CD4-positive, alpha-beta T cell treated with Interleukin-6 at 100 ng/mL for 8 hours (primary cell): ENCODE measurements around the gene HBD.
"Not testable (repeated sequence)": the region's sequence is repeated elsewhere in the genome, so short reads cannot be mapped to it uniquely, and the experiment has no call there.

Experiments used
- DNase-seq: peaks from one replicate; pipeline ENCODE4 v3.0.0-alpha.2; 2020; ENCODE audit warnings: mixed read lengths, low spot score

HBD gene

GRCh38 chr11:5234381-5234834 lies at the start of gene HBD:
TSS of gene HBD (minus strand) at chr11:5234483. CDS start at chr11:5234433, 50 bp downstream.
- DNase-seq: no peak

DNA sequence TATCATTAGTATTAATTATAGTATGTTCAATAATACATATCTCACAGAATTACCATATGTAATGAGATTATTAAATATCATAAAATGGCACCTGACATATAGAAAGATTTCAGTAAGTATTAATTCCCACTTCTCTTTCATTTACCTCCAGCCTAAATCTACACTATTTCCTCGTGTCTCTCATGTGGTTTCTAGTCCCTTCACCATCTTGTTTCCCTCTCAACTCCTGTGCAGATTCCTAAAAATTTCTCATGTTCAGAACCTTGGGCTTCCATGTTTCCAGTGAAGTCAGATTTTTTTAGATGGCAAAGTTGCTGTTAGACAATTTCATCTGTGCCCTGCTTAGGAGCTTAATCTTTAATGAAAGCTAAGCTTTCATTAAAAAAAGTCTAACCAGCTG lies 49.6 kb upstream of the HBD start:
- DNase-seq: no peak

- no peak for DNase-seq
These were observed 48.8 kb upstream of the HBD start for GRCh38 chr11:5283086-5283485.

DNA sequence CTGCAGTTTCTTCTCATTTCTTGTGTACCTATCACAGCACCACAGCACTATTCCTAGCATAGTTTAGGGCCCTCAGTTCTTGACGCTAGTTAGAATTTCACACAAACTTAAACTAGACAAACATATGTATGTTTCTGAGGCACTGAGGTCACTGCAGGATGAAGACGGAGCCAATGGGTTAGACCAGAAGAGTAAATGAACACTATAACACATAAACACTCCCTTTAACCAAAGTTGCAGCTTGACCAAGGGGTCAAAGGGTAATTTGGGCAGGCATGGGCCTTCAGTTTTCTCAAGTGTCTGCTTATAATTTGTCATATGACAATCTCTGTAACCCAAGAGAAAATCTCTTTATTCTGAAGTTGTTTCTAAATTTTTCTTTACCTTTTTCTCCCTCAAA lies 48.3 kb upstream of the HBD start:
- DNase-seq: no peak

GRCh38 chr11:5281596-5281995 lies 47.3 kb upstream of the HBD start:
- DNase-seq: no peak

- no peak for DNase-seq
These were observed 46.4 kb upstream of the HBD start for GRCh38 chr11:5280582-5281102.

DNA sequence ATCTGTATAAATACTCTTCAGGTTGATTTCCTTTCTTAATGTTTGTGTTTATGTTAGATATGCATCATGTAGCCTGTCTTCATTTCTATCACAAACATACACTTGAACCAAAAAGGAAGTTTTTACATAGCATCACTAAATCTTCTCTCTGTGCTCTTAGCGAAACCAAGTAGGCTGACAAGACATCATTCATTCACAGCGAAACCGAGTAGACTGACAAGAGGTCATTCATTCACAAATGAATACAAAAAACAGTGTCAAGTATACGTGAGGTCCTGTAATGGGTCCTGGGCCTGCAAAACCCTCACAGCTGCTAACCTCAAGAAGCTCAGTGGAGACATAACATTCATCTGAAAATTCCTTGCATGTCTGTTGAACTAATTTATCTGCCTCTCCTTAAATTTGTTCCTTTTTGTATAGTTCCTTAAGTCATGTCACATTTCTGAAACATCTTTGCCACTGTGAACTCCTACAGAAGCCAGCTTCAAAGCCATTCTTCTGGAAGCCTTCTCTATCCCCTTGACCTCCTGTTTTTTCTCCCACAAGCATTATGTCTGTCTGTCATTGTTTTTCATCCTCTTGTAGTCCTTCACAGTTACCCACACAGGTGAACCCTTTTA lies 45.3 kb upstream of the HBD start:
- no peak for DNase-seq

- no peak for DNase-seq
These were observed 43.6 kb upstream of the HBD start for GRCh38 chr11:5277807-5278382.

- DNase-seq: no peak
These were observed 42.4 kb upstream of the HBD start for GRCh38 chr11:5276697-5277096.

DNA sequence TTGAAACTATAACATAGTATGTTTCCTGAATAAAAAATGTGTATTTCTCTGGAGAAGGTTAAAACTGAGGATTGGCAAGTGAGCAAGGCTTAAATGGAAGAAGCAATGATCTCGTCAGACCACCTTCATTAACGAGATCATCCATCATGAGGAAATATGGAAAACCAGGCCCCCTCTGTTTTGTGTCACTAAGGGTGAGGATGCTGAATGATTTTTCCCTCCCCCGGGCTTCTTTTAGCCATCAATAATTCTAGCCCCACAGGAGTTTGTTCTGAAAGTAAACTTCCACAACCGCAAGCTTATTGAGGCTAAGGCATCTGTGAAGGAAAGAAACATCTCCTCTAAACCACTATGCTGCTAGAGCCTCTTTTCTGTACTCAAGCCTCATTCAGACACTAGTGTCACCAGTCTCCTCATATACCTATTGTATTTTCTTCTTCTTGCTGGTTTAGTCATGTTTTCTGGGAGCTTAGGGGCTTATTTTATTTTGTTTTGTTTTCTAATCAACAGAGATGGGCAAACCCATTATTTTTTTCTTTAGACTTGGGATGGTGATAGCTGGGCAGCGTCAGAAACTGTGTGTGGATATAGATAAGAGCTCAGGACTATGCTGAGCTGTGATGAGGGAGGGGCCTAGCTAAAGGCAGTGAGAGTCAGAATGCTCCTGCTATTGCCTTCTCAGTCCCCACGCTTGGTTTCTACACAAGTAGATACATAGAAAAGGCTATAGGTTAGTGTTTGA lies 41.3 kb upstream of the HBD start:
- no peak for DNase-seq

DNA sequence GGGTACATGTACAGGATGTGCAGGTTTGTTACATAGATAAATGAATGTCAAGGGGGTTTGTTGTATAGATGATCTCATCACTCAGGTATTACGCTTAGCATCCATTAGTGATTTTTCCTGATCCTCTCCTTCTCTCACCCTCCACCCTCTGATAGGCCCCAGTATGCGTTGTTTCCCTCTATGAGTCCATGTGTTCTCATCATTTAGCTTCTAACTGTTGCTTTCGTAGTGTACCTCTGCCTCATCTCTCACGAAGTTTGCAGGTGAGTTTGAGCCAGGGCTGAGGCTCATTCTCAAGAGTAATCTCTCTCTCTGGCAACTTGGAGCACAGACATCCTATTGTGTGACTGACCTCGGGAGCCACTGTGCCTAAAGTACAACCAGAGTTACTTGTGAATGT lies 40.1 kb upstream of the HBD start:
- DNase-seq: no peak

DNA sequence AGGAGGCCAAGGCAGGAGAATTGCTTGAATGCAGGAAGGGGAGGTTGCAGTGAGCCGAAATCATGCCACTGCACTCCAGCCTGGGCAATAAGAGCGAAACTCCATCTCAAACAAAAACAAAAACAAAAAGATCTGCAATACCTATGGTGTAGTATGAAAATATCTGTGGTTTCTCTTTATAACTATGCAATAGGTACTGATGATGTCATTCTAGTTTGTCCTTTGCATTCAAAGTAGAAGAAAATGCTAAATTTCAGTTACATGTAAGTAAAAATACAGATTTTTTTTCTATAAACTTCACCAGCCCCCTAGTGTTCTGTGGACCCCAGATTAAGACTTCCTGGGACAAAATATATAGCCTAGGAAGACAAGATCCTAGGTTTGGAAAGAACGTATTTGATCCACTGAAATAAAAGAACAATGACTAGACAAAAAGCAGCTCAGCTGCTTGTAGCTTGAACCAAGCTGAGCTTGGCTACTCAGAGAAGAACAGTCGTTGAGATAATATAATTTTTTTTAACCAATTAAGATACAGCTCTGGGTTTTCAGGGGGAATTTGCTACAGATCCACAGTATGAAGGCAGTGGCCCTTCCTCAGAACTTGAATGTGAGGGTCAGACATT lies 38.2 kb upstream of the HBD start:
- DNase-seq: no peak

GRCh38 chr11:5269715-5270147 lies 35.4 kb upstream of the HBD start, which contains the start of gene HBE1:
TSS of gene HBE1 (minus strand) at chr11:5269945. CDS start at chr11:5269890, 55 bp downstream.
- no peak for DNase-seq

GRCh38 chr11:5267033-5267563 lies 32.8 kb upstream of the HBD start:
- DNase-seq: no peak

DNA sequence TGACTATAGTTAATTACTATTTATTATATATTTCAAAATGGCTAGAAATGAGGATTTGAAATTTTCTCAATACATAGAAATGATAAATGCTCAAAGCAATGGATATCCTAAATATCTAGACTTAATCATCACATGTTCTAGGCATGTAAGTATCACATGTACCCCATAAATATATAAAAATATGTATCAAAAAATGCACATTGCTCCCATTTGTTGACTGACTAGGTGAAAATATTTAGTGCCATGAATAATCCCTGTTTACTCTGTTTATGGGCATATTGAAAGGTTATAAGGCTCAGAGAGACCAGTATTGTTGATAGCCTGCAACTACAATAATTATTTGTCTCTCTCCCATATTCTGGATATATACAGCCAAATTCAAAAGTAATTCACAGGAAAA lies 32.3 kb upstream of the HBD start:
- no peak for DNase-seq

GRCh38 chr11:5265832-5266231 lies 31.5 kb upstream of the HBD start:
- no peak for DNase-seq

- DNase-seq: no peak
These were observed 24.4 kb upstream of the HBD start for GRCh38 chr11:5258543-5259262.

DNA sequence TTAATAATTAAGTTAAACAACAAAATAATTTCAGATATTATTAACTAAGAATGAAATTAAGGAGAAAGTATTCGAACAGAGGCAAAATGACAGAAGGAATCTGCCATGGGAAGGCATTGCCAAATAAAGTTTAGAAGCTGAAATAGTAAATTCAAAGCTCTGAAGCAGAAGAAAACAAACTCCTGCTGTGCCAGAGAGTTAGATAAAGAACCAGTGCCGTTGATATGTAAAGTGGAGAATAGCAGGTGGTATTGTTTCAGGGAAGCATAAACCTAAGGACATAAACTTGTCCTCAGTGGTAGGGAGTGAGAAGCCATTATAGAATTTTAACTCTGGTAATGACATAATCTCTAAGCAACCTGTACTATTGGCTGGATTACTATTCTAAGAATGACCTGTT lies 23.0 kb upstream of the HBD start:
- DNase-seq: no peak

GRCh38 chr11:5254646-5255413 lies 20.5 kb upstream of the HBD start, which contains the start of gene HBG2:
TSS of gene HBG2 (minus strand) at chr11:5254781. CDS start at chr11:5254728, 53 bp downstream.
- not testable (repeated sequence) for DNase-seq

DNA sequence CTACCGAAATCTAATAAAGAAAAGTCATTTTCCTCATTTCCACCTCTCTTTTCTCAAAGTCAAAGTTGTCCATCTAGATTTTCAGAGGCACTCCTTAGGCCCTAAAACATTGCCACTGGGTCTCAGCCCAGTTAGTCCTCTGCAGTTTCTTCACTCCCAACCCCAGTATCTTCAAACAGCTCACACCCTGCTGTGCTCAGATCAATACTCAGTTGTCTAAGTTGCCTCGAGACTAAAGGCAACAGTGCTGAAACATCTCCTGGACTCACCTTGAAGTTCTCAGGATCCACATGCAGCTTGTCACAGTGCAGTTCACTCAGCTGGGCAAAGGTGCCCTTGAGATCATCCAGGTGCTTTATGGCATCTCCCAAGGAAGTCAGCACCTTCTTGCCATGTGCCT lies 19.7 kb upstream of the HBD start:
- not testable (repeated sequence) for DNase-seq

GRCh38 chr11:5253440-5253839 lies 19.2 kb upstream of the HBD start:
- DNase-seq: not testable (repeated sequence)
